Glutamatergic neuron (in vitro differentiated cells): Measurements from ENCODE around the gene DNAJB9. TPM values are rescaled to one million over a fixed set of nuclear protein-coding genes. Genes with fewer than 3 reads are reported as not detected.

Experiments used
- DNase-seq: peaks from one replicate; pipeline ENCODE4 v3.0.0; 2022
- H3K27ac Mint-ChIP-seq: one replicate; pipeline ENCODE4 v1.8.0; 2020; ENCODE audit warnings: mild to moderate bottlenecking, mixed read lengths, inconsistent platforms; ENCODE audit not compliant: unreplicated experiment
- H3K27me3 Mint-ChIP-seq: one replicate; pipeline ENCODE4 v1.8.0; 2020; ENCODE audit warnings: mild to moderate bottlenecking, moderate library complexity, mixed read lengths, inconsistent platforms; ENCODE audit not compliant: unreplicated experiment
- H3K36me3 Mint-ChIP-seq: one replicate; pipeline ENCODE4 v1.8.0; 2020; ENCODE audit warnings: mild to moderate bottlenecking, mixed read lengths, inconsistent platforms; ENCODE audit not compliant: unreplicated experiment
- H3K4me1 Mint-ChIP-seq: one replicate; pipeline ENCODE4 v1.8.0; 2020; ENCODE audit warnings: mild to moderate bottlenecking, low read depth, mixed read lengths, inconsistent platforms; ENCODE audit not compliant: unreplicated experiment
- H3K4me3 Mint-ChIP-seq: one replicate; pipeline ENCODE4 v1.8.0; 2020; ENCODE audit warnings: mild to moderate bottlenecking, mixed read lengths, inconsistent platforms; ENCODE audit not compliant: unreplicated experiment
- H3K9me3 Mint-ChIP-seq: one replicate; pipeline ENCODE4 v1.8.0; 2020; ENCODE audit warnings: mild to moderate bottlenecking, moderate library complexity, mixed read lengths, inconsistent platforms; ENCODE audit not compliant: unreplicated experiment
- CTCF ChIP-seq: fragments of 200-600 bp; sonication (generic); IDR thresholded peaks from one replicate; pipeline ENCODE4 v1.5.0; 2021; ENCODE audit not compliant: partially characterized antibody, unreplicated experiment
- total RNA-seq: library from RNA; stranded (reverse); fragmentation: NEBNext Ultra II Directional; extraction: Animal tissue kit (Norgen Biotek cat#: 25700); gene quantifications from one replicate; pipeline ENCODE4 v1.2.1, GENCODE V29; 2021; ENCODE audit not compliant: unreplicated experiment

DNAJB9 gene
- total RNA-seq, 1 donor from 2014 or later, result 21.6 TPM

GRCh38 chr7:108586274-108586710 lies 16.6 kb downstream of the DNAJB9 start:
- H3K27me3 Mint-ChIP-seq, result peaks cover 1% of the 10 kb centered on the region
- H3K9me3 Mint-ChIP-seq, result no peaks in the 10 kb centered on the region
- peaks cover under 1% of the 10 kb centered on the region for H3K36me3 Mint-ChIP-seq
- DNase-seq, result no peak
- TF ChIP-seq CTCF, result no peak
- no peak overlapping the region for H3K4me3 Mint-ChIP-seq
- peaks cover 3% of the 10 kb centered on the region for H3K4me1 Mint-ChIP-seq
- H3K27ac Mint-ChIP-seq, result no peak overlapping the region

DNA sequence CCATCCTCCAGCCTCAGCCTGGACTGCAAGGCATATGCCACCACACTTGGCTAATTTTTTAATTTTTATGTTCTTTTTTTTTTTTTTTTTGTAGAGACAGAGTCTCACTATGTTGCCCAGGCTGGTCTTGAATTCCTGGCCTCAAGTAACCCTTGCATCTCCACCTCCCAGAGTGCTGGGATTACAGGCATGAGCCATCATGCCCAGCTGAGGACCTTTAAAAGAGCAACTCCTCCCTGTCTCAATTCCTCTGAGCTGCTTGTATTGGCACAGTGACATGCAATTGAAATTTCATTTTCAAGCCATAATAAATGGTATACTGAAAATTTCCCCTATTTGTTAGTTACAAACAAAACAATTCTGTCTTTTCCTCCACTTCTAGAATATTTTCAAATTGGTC lies 19.5 kb downstream of the DNAJB9 start:
- no peak for TF ChIP-seq CTCF

DNA sequence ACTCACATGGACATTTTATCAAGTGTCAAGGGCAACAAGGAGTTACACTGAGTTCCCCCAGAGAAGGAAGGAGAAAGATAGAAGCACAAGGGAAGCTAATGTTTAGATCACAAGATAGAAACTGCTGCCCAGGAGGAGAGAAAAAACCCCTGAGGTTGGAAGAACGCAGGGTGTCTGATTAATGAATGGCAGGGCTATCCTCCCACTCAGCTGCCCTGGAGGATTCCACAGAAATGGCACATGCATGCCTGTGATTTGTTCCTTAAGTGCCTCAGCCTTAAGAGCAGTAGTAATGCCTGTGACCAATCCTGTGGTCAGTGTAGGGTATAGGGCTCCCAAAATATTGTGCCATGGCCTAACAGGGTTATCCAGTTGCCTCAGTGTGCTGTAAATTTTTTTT lies 20.2 kb downstream of the DNAJB9 start:
- no peak for DNase-seq
- Mint-ChIP-seq H3K36me3 (no peaks in the 10 kb centered on the region), H3K4me3 (no peak overlapping the region), H3K27me3 (peaks cover 3% of the 10 kb centered on the region), H3K4me1 (peaks cover 3% of the 10 kb centered on the region), H3K27ac (no peak overlapping the region), H3K9me3 (no peaks in the 10 kb centered on the region)
- TF ChIP-seq CTCF, result no peak

More for the DNA sequence above, 19.5 kb downstream of the DNAJB9 start:
- Mint-ChIP-seq H3K27me3 (peaks cover 1% of the 10 kb centered on the region), H3K9me3 (no peaks in the 10 kb centered on the region), H3K4me3 (no peak overlapping the region), H3K4me1 (peaks cover 3% of the 10 kb centered on the region), H3K36me3 (no peaks in the 10 kb centered on the region), H3K27ac (no peak overlapping the region)
- no peak for DNase-seq

GRCh38 chr7:108590606-108591005 lies 20.9 kb downstream of the DNAJB9 start:
- no peak overlapping the region for H3K4me3 Mint-ChIP-seq
- H3K27ac Mint-ChIP-seq, result no peak overlapping the region
- no peaks in the 10 kb centered on the region for H3K36me3 Mint-ChIP-seq
- TF ChIP-seq CTCF, result no peak
- H3K27me3 Mint-ChIP-seq, result peaks cover 3% of the 10 kb centered on the region
- H3K4me1 Mint-ChIP-seq, result peaks cover 3% of the 10 kb centered on the region
- no peak for DNase-seq
- no peaks in the 10 kb centered on the region for H3K9me3 Mint-ChIP-seq

DNA sequence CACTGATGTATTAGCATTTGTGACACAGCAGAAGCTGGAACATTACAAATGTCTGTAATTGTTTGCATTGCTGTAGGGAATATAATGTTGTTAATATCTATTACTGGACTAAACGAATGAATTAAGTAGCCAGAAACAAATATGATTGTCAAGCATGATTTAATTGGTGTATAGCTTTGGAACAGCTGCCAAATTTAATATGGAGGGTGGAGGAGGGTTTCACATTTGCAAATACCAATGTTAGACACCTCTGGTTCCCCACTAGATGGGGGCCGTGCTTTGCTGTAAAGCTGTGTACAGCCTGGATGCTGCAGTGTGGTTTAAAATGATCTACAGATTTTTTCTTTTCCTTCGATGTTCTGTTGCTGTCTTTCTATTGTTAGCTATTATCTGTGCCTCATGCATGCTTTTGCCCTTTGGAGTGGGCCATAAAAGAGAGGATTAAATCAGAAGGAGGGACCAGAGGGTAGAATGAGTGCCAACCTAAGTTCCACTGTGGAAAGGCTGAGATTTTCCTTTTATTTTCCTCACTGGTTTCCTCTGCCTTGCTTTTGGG lies 23.1 kb downstream of the DNAJB9 start:
- peak; percentile 29 for DNase-seq
- H3K27me3 Mint-ChIP-seq, result peaks cover 3% of the 10 kb centered on the region
- no peaks in the 10 kb centered on the region for H3K9me3 Mint-ChIP-seq
- H3K36me3 Mint-ChIP-seq, result no peaks in the 10 kb centered on the region
- peaks cover 3% of the 10 kb centered on the region for H3K4me1 Mint-ChIP-seq
- H3K4me3 Mint-ChIP-seq, result no peak overlapping the region
- TF ChIP-seq CTCF, result no peak
- H3K27ac Mint-ChIP-seq, result no peak overlapping the region
